A673 (cell line): ENCODE measurements around the gene ARHGEF35. TPM values are rescaled to one million over a fixed set of nuclear protein-coding genes. Genes with fewer than 3 reads are reported as not detected.
"Not testable (repeated sequence)": the region's sequence is repeated elsewhere in the genome, so short reads cannot be mapped to it uniquely, and the experiment has no call there.

ENCODE experiments used
- Bru-seq: library from RNA; stranded (reverse); fragments of 400-500 nt; gene quantifications from one replicate; lab custom pipeline; 2021; lab: Mats Ljungman, UMichigan
- BruChase-seq, 2 experiments: library from RNA; stranded (reverse); fragments of 400-500 nt; gene quantifications; one replicate each; lab custom pipeline; 2021; lab: Mats Ljungman, UMichigan
- BruUV-seq: library from RNA; stranded (reverse); fragments of 400-500 nt; replicated peaks from 2 replicates; lab custom pipeline; 2021; lab: Mats Ljungman, UMichigan
- CTCF ChIA-PET: fragments of 300-600 bp; sonication (Branson Sonifier 250); formaldehyde crosslinking; loops from one replicate; lab custom pipeline; 2022; ENCODE audit warnings: antibody characterized with exemption; lab: Charles Lee
- POLR2A ChIA-PET: fragments of 300-600 bp; sonication (Branson Sonifier 250); formaldehyde crosslinking; loops from one replicate; lab custom pipeline; 2022; ENCODE audit warnings: antibody characterized with exemption; ENCODE audit not compliant: low non-redundant PET; lab: Charles Lee
- DNase-seq: peaks from one replicate; pipeline ENCODE4 v3.0.0-alpha.2; 2015; ENCODE audit warnings: low spot score
- H3K27ac ChIP-seq: fragments of 200-600 bp; sonication (generic); 2 replicates; pipeline ENCODE4 v1.5.1; 2016; ENCODE audit warnings: mixed run types, low read depth, mild to moderate bottlenecking, mixed read lengths, antibody characterized with exemption, low read length; ENCODE audit not compliant: poor library complexity, severe bottlenecking
- H3K27me3 ChIP-seq: fragments of 200-600 bp; sonication (generic); replicated peaks from 2 replicates; pipeline ENCODE4 v1.6.1; 2017; ENCODE audit warnings: mixed run types, low read depth, mild to moderate bottlenecking, mixed read lengths, antibody characterized with exemption, low read length; ENCODE audit not compliant: insufficient read depth, poor library complexity
- H3K36me3 ChIP-seq: fragments of 200-600 bp; sonication (generic); 2 replicates; pipeline ENCODE4 v1.6.1; 2016; ENCODE audit warnings: mixed run types, mild to moderate bottlenecking, mixed read lengths, antibody characterized with exemption, low read length; ENCODE audit not compliant: insufficient read depth, poor library complexity, severe bottlenecking
- H3K4me1 ChIP-seq: fragments of 200-600 bp; sonication (generic); 2 replicates; pipeline ENCODE4 v1.6.1; 2017; ENCODE audit warnings: mixed run types, mild to moderate bottlenecking, mixed read lengths, antibody characterized with exemption, low read length; ENCODE audit not compliant: insufficient read depth, poor library complexity, severe bottlenecking
- H3K4me3 ChIP-seq: fragments of 200-600 bp; sonication (generic); 2 replicates; pipeline ENCODE4 v1.5.1; 2016; ENCODE audit warnings: low read depth, mixed run types, mild to moderate bottlenecking, mixed read lengths, low read length; ENCODE audit not compliant: poor library complexity, severe bottlenecking
- H3K9me3 ChIP-seq: fragments of 200-600 bp; sonication (generic); 2 replicates; pipeline ENCODE4 v1.6.1; 2016; ENCODE audit warnings: mixed run types, low read depth, mild to moderate bottlenecking, mixed read lengths, antibody characterized with exemption, low read length; ENCODE audit not compliant: poor library complexity, severe bottlenecking
- intact Hi-C: fragments of 100-400 bp; cut with micrococcal nuclease; formaldehyde crosslinking; loops from one replicate; pipeline ENCODE4 v1.10.0; 2022; ENCODE audit not compliant: unreplicated experiment
- long read RNA-seq: library from polyadenylated mRNA; stranded (forward); transcript quantifications from one replicate; pipeline ENCODE4 v2.0.0, GENCODE V29; 2022
- total RNA-seq: library from RNA; stranded (reverse); gene quantifications from 2 replicates; pipeline ENCODE4 v1.2.3, GENCODE V29; 2021

Gene ARHGEF35
- 3.5 and 4.6 TPM in 2 replicates for total RNA-seq
- percentile 45 among the genes with signal in this experiment for Bru-seq, nascent RNA
- BruChase-seq, experiment 1, labeled RNA remaining after a 2-hour chase = percentile 45 among the genes with signal in this experiment
- percentile 56 among the genes with signal in this experiment for BruChase-seq, experiment 2, labeled RNA remaining after a 6-hour chase
- long read RNA-seq, transcript ARHGEF35-201 (2 exons, 2,431 nt) = major isoform, 9 of 11 reads
- long read RNA-seq, partial matches to known transcripts = 0 of 11 reads
- long read RNA-seq, other reads (novel, unspliced or antisense) = 2 of 11 reads

DNA sequence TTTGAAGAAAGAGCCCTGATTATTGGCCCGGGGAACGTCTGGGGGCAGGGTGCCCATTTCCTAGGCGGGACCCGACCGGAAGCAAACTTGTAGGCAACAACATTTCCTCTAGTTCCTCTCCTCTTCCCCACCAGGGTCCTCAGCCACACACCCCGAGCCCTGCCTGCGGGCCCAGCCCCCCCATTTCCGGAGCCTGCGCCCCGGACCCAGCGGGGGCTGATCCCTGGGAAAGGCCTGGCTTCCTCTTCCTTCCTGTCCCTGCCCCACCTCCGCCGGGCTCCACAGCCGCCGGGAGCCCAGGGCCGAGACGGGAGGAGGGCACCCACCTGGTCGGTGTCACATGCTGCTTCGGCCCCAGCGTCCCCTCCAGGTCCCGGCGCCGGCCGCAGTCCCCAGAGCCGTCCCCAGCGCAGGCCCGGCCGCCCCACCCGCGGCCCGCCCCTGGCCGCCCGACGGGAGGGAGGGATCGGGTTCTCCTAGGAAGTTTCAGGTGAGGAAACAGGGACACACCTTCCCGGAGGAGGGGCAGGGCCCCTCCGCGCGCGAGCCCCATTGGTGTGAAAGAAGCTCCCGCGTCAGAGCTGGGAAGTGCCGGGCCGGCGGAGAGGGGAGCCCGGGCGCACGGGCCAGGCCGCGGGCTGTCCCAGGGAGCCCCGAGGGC lies at the start of gene ARHGEF35:
TSS of gene ARHGEF35 (minus strand) at position 622 of the 661 bp plus-strand sequence. CDS start 7,450 bp downstream, outside the sequence.
- CTCF ChIA-PET, POLR2A ChIA-PET, DNase-seq, intact Hi-C loops, H3K4me1 ChIP-seq, H3K27ac ChIP-seq, H3K27me3 ChIP-seq, BruUV-seq, H3K9me3 ChIP-seq, H3K36me3 ChIP-seq: not testable (repeated sequence)
- H3K4me3 ChIP-seq = peak within 1 kb of the TSS; percentile 31

DNA sequence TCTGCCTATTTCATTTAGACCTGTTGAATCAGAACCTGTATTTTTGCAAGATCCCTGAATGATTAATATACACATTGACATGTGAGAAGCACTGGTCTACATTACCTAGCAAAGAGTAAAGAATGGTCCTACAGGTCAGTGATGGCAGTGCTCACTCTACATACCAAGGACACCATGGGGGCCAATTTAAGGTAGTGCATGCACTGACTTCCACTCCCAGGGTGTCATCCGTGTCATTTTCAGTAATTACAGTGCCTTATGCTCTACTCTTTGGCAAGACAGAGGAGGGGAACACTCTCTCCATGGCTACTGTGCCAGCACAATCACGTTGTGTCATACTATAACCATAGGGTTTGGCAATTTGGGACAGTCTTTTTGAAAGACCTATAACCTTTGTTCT lies 49.7 kb upstream of the ARHGEF35 start:
- H3K27me3 ChIP-seq, intact Hi-C loops, H3K4me3 ChIP-seq, POLR2A ChIA-PET, BruUV-seq, CTCF ChIA-PET, H3K9me3 ChIP-seq, H3K36me3 ChIP-seq, DNase-seq, H3K27ac ChIP-seq, H3K4me1 ChIP-seq: not testable (repeated sequence)

GRCh38 chr7:144239365-144239764 lies 43.7 kb upstream of the ARHGEF35 start, which contains the start of gene OR2A42:
OR2A42 (minus strand) TSS chr7:144239605; CDS start chr7:144232843, 6,762 bp downstream.
- H3K36me3 ChIP-seq, BruUV-seq, intact Hi-C loops, H3K4me3 ChIP-seq, H3K4me1 ChIP-seq, POLR2A ChIA-PET, H3K27me3 ChIP-seq, CTCF ChIA-PET, H3K27ac ChIP-seq, H3K9me3 ChIP-seq, DNase-seq: not testable (repeated sequence)

GRCh38 chr7:144238530-144239082 lies 43.0 kb upstream of the ARHGEF35 start:
- BruUV-seq, H3K27ac ChIP-seq, H3K9me3 ChIP-seq, H3K4me3 ChIP-seq, CTCF ChIA-PET, POLR2A ChIA-PET, H3K27me3 ChIP-seq, DNase-seq, H3K36me3 ChIP-seq, H3K4me1 ChIP-seq, intact Hi-C loops: not testable (repeated sequence)

GRCh38 chr7:144233039-144233438 lies 37.4 kb upstream of the ARHGEF35 start:
- BruUV-seq, intact Hi-C loops, CTCF ChIA-PET: not testable (repeated sequence)

DNA sequence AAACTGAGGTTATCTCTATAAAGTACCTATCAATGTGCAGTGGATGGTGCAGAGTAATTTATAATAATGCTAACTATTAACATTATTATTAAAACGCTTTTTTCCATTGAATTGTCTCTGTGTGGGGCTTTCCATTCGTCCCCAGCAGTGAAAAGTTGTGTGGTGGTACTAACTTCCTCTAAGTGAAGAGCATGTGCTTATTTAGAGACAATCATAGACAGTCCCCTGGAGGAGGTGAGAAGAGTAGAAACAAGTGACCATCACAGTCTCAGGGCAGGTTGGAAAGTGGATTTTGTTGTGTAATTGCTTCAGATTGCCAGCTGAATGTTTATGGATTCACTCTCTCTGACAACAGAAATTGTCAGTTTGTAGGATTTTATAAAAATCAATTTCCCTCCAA lies 35.4 kb upstream of the ARHGEF35 start:
- H3K4me3 ChIP-seq, POLR2A ChIA-PET, H3K9me3 ChIP-seq, H3K36me3 ChIP-seq, CTCF ChIA-PET, intact Hi-C loops, H3K27ac ChIP-seq, DNase-seq, H3K4me1 ChIP-seq, BruUV-seq, H3K27me3 ChIP-seq: not testable (repeated sequence)

More at GRCh38 chr7:144233039-144233438, 37.4 kb upstream of the ARHGEF35 start:
- H3K36me3 ChIP-seq, H3K4me3 ChIP-seq, H3K27me3 ChIP-seq, H3K9me3 ChIP-seq, H3K27ac ChIP-seq, H3K4me1 ChIP-seq, DNase-seq, POLR2A ChIA-PET: not testable (repeated sequence)

- POLR2A ChIA-PET, CTCF ChIA-PET, DNase-seq: not testable (repeated sequence)
These were observed 33.2 kb upstream of the ARHGEF35 start for GRCh38 chr7:144228810-144229209.

More at GRCh38 chr7:144228810-144229209, 33.2 kb upstream of the ARHGEF35 start:
- H3K27ac ChIP-seq, H3K36me3 ChIP-seq, intact Hi-C loops, H3K27me3 ChIP-seq, H3K4me3 ChIP-seq, BruUV-seq, H3K4me1 ChIP-seq, H3K9me3 ChIP-seq: not testable (repeated sequence)
